Smooth muscle cell (in vitro differentiated cells): ENCODE results near the gene METTL25B. TPM values are rescaled to one million over a fixed set of nuclear protein-coding genes. Genes with fewer than 3 reads are reported as not detected.

ENCODE experiments used
- DNase-seq: peaks from one replicate; lab custom pipeline; 2025; ENCODE audit not compliant: unreplicated experiment; lab: John Stamatoyannopoulos, UW
- H2AFZ ChIP-seq: fragments of 200-600 bp; sonication (generic); 2 replicates; pipeline ENCODE4 v1.6.0; 2016; ENCODE audit warnings: antibody characterized with exemption, low read depth, mild to moderate bottlenecking
- H3F3A ChIP-seq: fragments of 200-600 bp; sonication (generic); 2 replicates; pipeline ENCODE4 v1.6.0; 2017; ENCODE audit warnings: antibody characterized with exemption, low read depth
- H3K27ac ChIP-seq: fragments of 200-600 bp; sonication (generic); 2 replicates; pipeline ENCODE4 v1.5.1; 2016; ENCODE audit warnings: low read depth, mild to moderate bottlenecking
- H3K27me3 ChIP-seq: fragments of 200-600 bp; sonication (generic); 2 replicates; pipeline ENCODE4 v1.6.1; 2016; ENCODE audit warnings: low read depth, mild to moderate bottlenecking
- H3K36me3 ChIP-seq: fragments of 200-600 bp; sonication (generic); 2 replicates; pipeline ENCODE4 v1.5.1; 2016; ENCODE audit warnings: low read depth
- H3K4me1 ChIP-seq: fragments of 200-600 bp; sonication (generic); 2 replicates; pipeline ENCODE4 v1.5.1; 2016; ENCODE audit warnings: low read depth
- H3K4me2 ChIP-seq: fragments of 200-600 bp; sonication (generic); 2 replicates; pipeline ENCODE4 v1.6.0; 2016; ENCODE audit warnings: mild to moderate bottlenecking
- H3K4me3 ChIP-seq: fragments of 200-600 bp; sonication (generic); 2 replicates; pipeline ENCODE4 v1.5.1; 2016; ENCODE audit warnings: mild to moderate bottlenecking
- H3K79me2 ChIP-seq: fragments of 200-600 bp; sonication (generic); 2 replicates; pipeline ENCODE4 v1.6.0; 2016; ENCODE audit warnings: low read depth, mild to moderate bottlenecking
- H3K9ac ChIP-seq: fragments of 200-600 bp; sonication (generic); 2 replicates; pipeline ENCODE4 v1.6.0; 2016; ENCODE audit warnings: low read depth
- H3K9me3 ChIP-seq: fragments of 200-600 bp; sonication (generic); replicated peaks from 2 replicates; pipeline ENCODE4 v1.5.1; 2016; ENCODE audit warnings: low read depth
- H4K20me1 ChIP-seq: fragments of 200-600 bp; sonication (generic); 2 replicates; pipeline ENCODE4 v1.6.0; 2016; ENCODE audit warnings: low read depth
- WGBS: methylation state at CpG from one replicate; pipeline ENCODE4 v1.1.7; 2016; ENCODE audit warnings: low lambda C conversion rate; 5-methylcytosine and 5-hydroxymethylcytosine counted together
- polyA plus RNA-seq: library from polyadenylated mRNA; unstranded; fragments of >200 nt; fragmentation: Nextera tagmentation; extraction: Ambion mirVana; gene quantifications from 2 replicates; pipeline ENCODE4 v1.2.1, GENCODE V29; 2016
- total RNA-seq: library from RNA; depleted of rRNA; stranded (reverse); fragments of >200 nt; gene quantifications from 2 replicates; pipeline ENCODE4 v1.2.3, GENCODE V29; 2014
- TF ChIP-seq, protein P1 (sequence below): fragments of 200-600 bp; sonication (generic); IDR thresholded peaks from 2 replicates; pipeline ENCODE4 v1.5.1; 2017; ENCODE audit warnings: borderline replicate concordance, mild to moderate bottlenecking, antibody characterized with exemption; ENCODE audit not compliant: insufficient read depth, poor library complexity, severe bottlenecking

METTL25B gene
- total and polyA plus RNA-seq, 2 experiments from 2014 or later: 11.0 to 17.5 TPM

- no peaks in the 10 kb centered on the region for H4K20me1 ChIP-seq
- peak overlapping the region; percentile 85 for H3K4me2 ChIP-seq
- H3K4me3 ChIP-seq: peak overlapping the region; percentile 43
- DNase-seq: no peak
- H3F3A ChIP-seq: peaks cover 10% of the 10 kb centered on the region
- H3K27ac ChIP-seq: no peak overlapping the region
- no peak overlapping the region for H3K9ac ChIP-seq
- WGBS: 33% methylated on average over 9 of the region's 10 CpGs
- no peaks in the 10 kb centered on the region for H3K9me3 ChIP-seq
- H3K36me3 ChIP-seq: no peaks in the 10 kb centered on the region
- peak overlapping the region; percentile 90 for H2AFZ ChIP-seq
- peaks cover 46% of the 10 kb centered on the region for H3K4me1 ChIP-seq
- no peaks in the 10 kb centered on the region for H3K79me2 ChIP-seq
- no peaks in the 10 kb centered on the region for H3K27me3 ChIP-seq
- TF ChIP-seq, protein P1, sequence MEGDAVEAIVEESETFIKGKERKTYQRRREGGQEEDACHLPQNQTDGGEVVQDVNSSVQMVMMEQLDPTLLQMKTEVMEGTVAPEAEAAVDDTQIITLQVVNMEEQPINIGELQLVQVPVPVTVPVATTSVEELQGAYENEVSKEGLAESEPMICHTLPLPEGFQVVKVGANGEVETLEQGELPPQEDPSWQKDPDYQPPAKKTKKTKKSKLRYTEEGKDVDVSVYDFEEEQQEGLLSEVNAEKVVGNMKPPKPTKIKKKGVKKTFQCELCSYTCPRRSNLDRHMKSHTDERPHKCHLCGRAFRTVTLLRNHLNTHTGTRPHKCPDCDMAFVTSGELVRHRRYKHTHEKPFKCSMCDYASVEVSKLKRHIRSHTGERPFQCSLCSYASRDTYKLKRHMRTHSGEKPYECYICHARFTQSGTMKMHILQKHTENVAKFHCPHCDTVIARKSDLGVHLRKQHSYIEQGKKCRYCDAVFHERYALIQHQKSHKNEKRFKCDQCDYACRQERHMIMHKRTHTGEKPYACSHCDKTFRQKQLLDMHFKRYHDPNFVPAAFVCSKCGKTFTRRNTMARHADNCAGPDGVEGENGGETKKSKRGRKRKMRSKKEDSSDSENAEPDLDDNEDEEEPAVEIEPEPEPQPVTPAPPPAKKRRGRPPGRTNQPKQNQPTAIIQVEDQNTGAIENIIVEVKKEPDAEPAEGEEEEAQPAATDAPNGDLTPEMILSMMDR: no peak
Observed at GRCh38 chr1:156689953-156690674, 38.2 kb upstream of the METTL25B start.

GRCh38 chr1:156690675-156691036, 37.6 kb upstream of the METTL25B start:
- no peaks in the 10 kb centered on the region for H3K79me2 ChIP-seq
- peaks cover 46% of the 10 kb centered on the region for H3K4me1 ChIP-seq
- no peaks in the 10 kb centered on the region for H3K27me3 ChIP-seq
- no peak overlapping the region for H3K27ac ChIP-seq
- no peaks in the 10 kb centered on the region for H4K20me1 ChIP-seq
- DNase-seq: no peak
- H3F3A ChIP-seq: peaks cover 10% of the 10 kb centered on the region
- no peak overlapping the region for H3K4me2 ChIP-seq
- TF ChIP-seq, protein P1: no peak
- H3K4me3 ChIP-seq: no peak overlapping the region
- H3K9me3 ChIP-seq: no peaks in the 10 kb centered on the region
- WGBS: 91% methylated on average over 8 of the region's 8 CpGs
- no peaks in the 10 kb centered on the region for H3K36me3 ChIP-seq
- H2AFZ ChIP-seq: no peak overlapping the region
- H3K9ac ChIP-seq: no peak overlapping the region

- no peak overlapping the region for H3K27ac ChIP-seq
- H3K4me2 ChIP-seq: no peak overlapping the region
- WGBS: 76% methylated on average over 10 of the region's 10 CpGs
Observed at GRCh38 chr1:156691191-156691590, 37.1 kb upstream of the METTL25B start.

More at GRCh38 chr1:156691191-156691590, 37.1 kb upstream of the METTL25B start:
- H3F3A ChIP-seq: peaks cover 10% of the 10 kb centered on the region
- no peaks in the 10 kb centered on the region for H3K27me3 ChIP-seq
- no peak overlapping the region for H3K9ac ChIP-seq
- DNase-seq: no peak
- H4K20me1 ChIP-seq: no peaks in the 10 kb centered on the region
- H3K4me1 ChIP-seq: peaks cover 46% of the 10 kb centered on the region
- no peaks in the 10 kb centered on the region for H3K79me2 ChIP-seq
- no peaks in the 10 kb centered on the region for H3K36me3 ChIP-seq
- H3K4me3 ChIP-seq: no peak overlapping the region
- TF ChIP-seq, protein P1: no peak
- no peak overlapping the region for H2AFZ ChIP-seq
- H3K9me3 ChIP-seq: no peaks in the 10 kb centered on the region
